WERI-Rb-1 (cell line): ENCODE results near the gene ZNF883.
"Not testable (repeated sequence)": the region's sequence is repeated elsewhere in the genome, so short reads cannot be mapped to it uniquely, and the experiment has no call there.

Experiments used
- DNase-seq: peaks from one replicate; pipeline ENCODE4 v3.0.0-alpha.2; 2020
- H3K27ac ChIP-seq: fragments of 250-450 bp; sonication (Bioruptor Pico); 2 replicates; pipeline ENCODE4 v1.5.1; 2020; ENCODE audit warnings: mild to moderate bottlenecking, moderate library complexity
- H3K27me3 ChIP-seq: fragments of 250-450 bp; sonication (Bioruptor Pico); 2 replicates; pipeline ENCODE4 v1.5.1; 2021; ENCODE audit warnings: mild to moderate bottlenecking, low read depth, moderate library complexity; ENCODE audit not compliant: insufficient read depth, severe bottlenecking
- H3K36me3 ChIP-seq: fragments of 250-450 bp; sonication (Bioruptor Pico); 2 replicates; pipeline ENCODE4 v1.5.1; 2020; ENCODE audit warnings: mild to moderate bottlenecking, moderate library complexity
- H3K4me3 ChIP-seq: 2 replicates; pipeline ENCODE4 v1.5.1; 2011; ENCODE audit warnings: low read depth, mild to moderate bottlenecking, control low read depth, low read length
- H3K9me3 ChIP-seq: fragments of 250-450 bp; sonication (Bioruptor Pico); 2 replicates; pipeline ENCODE4 v1.5.1; 2021; ENCODE audit warnings: mild to moderate bottlenecking, moderate library complexity; ENCODE audit not compliant: severe bottlenecking
- TF ChIP-seq, protein P1 (sequence below): IDR thresholded peaks from 2 replicates; pipeline ENCODE4 v1.5.1; 2011; ENCODE audit warnings: low read depth, mild to moderate bottlenecking, control low read depth, inconsistent platforms, low read length

Gene ZNF883

DNA sequence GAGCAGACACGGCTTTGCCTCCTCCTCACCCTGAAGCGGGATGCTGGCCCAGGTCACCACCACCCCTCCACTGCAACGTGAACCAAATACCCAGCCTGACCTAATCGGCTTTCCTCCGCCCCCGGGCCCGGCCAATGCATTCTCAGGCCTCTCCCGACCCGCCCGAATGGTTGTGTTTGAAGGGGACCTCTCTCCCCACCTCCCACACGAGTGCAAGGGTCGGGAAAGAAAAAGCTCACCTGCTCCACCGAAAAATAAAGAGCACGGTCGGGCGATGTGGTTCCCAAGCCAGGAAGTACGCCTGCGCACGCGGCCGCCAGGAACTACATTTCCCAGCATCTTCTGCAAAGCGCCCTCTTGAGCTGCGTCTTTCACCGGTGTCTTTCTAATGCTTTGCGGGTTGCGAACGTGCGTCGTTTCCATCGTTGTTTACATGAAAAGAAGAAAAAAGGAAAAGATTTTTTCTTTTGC, at the start of gene ZNF883:
ZNF883 (minus strand) TSS at position 282 of the 471 bp plus-strand sequence.
- TF ChIP-seq, protein P1, sequence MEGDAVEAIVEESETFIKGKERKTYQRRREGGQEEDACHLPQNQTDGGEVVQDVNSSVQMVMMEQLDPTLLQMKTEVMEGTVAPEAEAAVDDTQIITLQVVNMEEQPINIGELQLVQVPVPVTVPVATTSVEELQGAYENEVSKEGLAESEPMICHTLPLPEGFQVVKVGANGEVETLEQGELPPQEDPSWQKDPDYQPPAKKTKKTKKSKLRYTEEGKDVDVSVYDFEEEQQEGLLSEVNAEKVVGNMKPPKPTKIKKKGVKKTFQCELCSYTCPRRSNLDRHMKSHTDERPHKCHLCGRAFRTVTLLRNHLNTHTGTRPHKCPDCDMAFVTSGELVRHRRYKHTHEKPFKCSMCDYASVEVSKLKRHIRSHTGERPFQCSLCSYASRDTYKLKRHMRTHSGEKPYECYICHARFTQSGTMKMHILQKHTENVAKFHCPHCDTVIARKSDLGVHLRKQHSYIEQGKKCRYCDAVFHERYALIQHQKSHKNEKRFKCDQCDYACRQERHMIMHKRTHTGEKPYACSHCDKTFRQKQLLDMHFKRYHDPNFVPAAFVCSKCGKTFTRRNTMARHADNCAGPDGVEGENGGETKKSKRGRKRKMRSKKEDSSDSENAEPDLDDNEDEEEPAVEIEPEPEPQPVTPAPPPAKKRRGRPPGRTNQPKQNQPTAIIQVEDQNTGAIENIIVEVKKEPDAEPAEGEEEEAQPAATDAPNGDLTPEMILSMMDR: peak; percentile 30; the same call in 1 of the 2 replicates
- peak; percentile 85 for DNase-seq
- Histone ChIP-seq H3K27me3 (peaks cover 3% of the 10 kb centered on the region), H3K36me3 (no peaks in the 10 kb centered on the region; the same call in 1 of the 2 replicates), H3K27ac (peak within 1 kb of the TSS; percentile 41; the same call in 1 of the 2 replicates), H3K4me3 (peak within 1 kb of the TSS; percentile 62), H3K9me3 (peaks cover 28% of the 10 kb centered on the region)

DNA sequence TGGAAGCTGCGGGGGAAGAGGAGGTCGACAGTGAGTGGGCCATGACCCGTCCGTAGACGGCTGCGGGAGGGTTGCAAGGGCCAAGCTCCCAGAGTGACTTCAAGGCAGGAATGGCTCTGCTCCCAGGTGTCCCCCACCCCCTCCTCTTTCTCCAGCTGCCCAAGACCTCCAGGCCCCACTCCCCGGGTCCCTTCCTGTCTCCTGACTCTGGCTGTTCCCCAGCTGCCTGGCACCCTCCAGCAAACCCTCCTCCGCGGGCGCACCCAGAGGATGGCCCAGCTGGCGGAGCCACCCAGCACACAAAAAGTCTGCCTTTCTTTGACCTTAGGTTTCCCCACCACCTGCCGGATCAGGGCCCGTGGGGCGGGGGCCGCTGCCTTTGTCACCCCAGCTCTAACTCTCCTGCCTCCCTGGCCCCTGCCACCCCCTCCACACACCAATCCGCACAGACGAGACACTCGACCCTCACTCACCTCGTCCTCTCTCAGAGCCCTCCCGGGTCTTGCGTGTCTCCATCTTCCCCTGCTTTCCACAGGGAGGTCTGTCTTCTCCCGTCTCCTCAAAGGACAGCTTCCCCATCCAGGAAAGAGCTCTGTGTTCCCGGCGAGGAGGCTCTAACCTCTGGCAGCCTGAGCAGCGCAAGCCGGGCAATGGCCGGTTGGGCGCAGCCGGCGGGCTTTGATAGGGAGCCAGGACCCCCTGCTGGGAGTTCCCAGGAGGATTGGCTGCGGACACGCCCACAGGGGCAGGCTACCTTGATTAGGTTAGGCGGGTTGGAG, 49.3 kb upstream of the ZNF883 start:
- Histone ChIP-seq H3K9me3 (peaks cover 27% of the 10 kb centered on the region), H3K27me3 (peaks cover 14% of the 10 kb centered on the region)
- H3K4me3 ChIP-seq, H3K27ac ChIP-seq, DNase-seq, H3K36me3 ChIP-seq: not testable (repeated sequence)

DNA sequence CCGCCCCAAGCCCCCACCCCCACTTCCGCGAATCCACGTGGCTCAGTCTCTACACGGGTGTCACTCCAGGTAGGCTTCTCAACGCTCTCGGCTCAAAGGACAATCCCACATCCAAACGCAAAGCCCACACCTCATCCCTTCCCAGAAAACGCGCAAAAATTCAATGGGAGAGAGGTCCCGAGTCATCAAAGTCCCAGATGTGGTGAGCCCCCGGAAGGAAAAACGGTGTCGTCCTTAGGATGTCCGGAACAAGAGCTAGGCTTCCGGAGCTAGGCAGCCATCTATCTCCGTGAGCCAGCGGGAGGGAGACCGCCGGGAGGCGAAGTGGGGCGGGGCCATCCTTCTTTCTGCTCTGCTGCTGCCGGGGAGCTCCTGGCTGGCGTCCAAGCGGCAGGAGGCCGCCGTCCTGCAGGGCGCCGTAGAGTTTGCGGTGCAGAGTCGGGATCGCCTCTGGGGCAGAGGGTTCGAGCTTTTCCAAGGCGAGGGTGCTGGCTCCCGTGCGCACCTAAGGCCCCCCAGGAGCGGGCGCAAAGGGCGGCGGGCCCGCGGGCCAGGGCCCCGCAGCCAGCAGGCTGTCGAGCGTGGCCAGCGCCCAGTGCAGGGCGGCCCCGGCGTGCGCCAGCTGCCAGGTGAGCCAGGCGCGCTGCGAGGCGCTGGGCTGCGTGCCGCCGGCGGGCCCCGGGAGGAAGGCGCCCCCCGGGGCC, 47.7 kb upstream of the ZNF883 start:
- peaks cover 37% of the 10 kb centered on the region for H3K9me3 ChIP-seq
- not testable (repeated sequence) for H3K36me3 ChIP-seq, H3K27ac ChIP-seq
- DNase-seq: peak; percentile 38
- peak overlapping the region; percentile 37 for H3K4me3 ChIP-seq
- H3K27me3 ChIP-seq: peaks cover 14% of the 10 kb centered on the region

DNA sequence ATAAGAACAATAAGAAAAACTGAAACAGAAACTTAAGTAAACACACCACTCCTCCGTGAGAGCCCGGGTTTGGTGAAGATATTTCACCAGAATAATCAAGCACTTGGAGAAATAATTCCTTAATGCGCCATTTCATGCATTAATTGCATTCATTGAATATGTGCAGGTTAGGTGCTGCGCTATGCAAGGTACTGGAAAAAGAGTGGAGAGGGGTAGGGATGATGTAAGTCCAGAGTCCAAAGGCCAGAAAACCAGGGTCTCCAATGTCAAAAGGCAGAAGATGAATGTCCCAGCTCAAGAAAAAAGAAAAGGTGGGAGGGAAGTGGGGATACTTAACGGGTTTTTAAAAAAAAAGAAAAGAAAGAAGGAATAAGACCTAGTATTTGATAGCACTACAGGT, 45.2 kb upstream of the ZNF883 start:
- Histone ChIP-seq H3K9me3 (peaks cover 35% of the 10 kb centered on the region), H3K27me3 (peaks cover 14% of the 10 kb centered on the region), H3K4me3 (peak overlapping the region; percentile 81), H3K36me3 (no peaks in the 10 kb centered on the region; the same call in none of the 2 replicates), H3K27ac (no peak overlapping the region)
- TF ChIP-seq, protein P1: no peak
- DNase-seq: no peak

DNA sequence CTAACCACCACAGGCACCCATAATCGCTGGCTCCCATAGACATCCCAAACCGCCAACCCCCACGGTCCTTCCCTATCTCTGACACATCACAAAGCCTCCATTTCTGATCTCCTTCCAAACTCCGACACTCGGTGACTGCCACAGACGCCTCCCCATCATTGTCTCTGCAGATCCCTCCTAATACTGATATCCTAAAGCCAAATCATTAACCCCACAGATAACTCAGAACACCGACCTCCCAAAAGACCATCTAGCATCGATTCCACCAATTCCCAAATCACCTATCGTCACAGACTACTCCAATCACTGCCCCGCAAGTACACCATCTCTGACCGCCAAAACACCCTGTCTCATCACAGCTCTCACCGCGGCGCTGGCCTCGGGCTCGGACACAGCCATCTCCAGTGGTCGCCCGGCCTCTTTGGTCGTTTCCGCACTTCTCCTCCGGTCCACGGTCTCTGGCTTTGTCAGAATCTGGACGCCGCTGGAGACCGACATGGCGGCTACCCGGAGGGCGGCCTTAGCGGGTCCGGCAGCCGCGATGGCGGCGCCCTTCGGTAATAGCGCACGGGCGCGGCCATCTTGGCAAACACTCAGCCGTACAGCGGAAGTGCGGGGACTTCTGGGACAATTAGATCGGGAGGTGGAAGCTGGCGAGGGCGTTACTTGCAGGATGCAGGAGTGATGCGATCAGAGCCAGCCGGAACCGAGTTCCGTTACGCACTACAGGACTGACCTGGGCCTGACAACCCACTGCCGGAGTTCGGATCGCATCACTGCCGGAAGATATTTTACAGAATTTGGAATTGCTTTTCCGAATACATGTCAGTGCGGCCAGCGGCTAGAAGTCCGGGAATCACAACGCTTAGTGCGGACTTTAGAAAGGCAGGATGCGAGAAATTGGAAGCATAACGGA, 44.5 kb upstream of the ZNF883 start, which contains the start of gene ZFP37:
ZFP37 (minus strand) TSS at position 534 of the 916 bp plus-strand sequence; CDS start at position 498, 36 bp downstream.
- Histone ChIP-seq H3K9me3 (peaks cover 34% of the 10 kb centered on the region), H3K27me3 (peaks cover 14% of the 10 kb centered on the region), H3K4me3 (peak within 1 kb of the TSS; percentile 81), H3K27ac (peak within 1 kb of the TSS; percentile 57), H3K36me3 (no peaks in the 10 kb centered on the region; the same call in none of the 2 replicates)
- peak; percentile 95 for DNase-seq
- TF ChIP-seq, protein P1: no peak

DNA sequence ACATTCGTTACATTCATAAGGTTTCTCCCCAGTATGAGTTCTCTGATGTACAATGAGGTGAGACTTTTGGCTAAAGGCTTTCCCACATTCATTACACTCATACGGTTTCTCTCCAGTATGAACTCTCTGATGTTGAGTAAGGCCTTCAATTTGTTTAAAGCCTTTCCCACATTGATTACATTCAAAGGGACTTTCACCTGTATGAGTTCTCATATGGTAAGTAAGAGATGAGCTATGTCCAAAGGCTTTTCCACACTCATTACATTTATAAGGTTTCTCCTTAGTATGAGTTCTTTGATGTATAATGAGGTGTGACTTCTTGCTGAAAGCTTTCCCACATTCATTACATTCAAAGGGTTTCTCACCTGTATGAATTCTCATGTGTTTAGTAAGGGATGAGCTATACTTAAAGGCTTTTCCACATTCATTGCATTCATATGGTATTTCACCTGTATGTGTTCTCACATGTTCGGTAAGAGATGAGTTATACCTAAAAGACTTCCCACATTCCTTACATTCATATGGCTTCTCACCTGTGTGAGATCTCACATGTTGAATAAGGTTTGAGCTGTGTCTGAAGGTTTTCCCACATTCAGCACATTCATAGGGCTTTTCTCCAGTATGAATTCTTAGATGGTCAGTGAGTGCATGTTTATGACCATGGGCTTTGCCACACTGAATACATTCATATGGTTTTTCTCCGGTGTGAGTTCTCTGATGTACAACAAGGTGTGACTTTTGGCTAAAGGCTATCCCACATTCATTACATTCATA, 31.1 kb upstream of the ZNF883 start:
- Histone ChIP-seq H3K27ac (no peak overlapping the region), H3K9me3 (peaks cover 72% of the 10 kb centered on the region), H3K27me3 (no peaks in the 10 kb centered on the region), H3K4me3 (no peak overlapping the region), H3K36me3 (peaks cover 51% of the 10 kb centered on the region)
- TF ChIP-seq, protein P1: no peak
- DNase-seq: no peak
